Neural progenitor cell (in vitro differentiated cells): ENCODE data around the gene ERBB4. TPM values are rescaled to one million over a fixed set of nuclear protein-coding genes. Genes with fewer than 3 reads are reported as not detected.

ENCODE experiments used
- DNase-seq: peaks from one replicate; pipeline ENCODE4 v3.0.0-alpha.2; 2016; ENCODE audit warnings: low spot score
- H2AFZ ChIP-seq: fragments of 200-600 bp; sonication (generic); replicated peaks from 2 replicates; pipeline ENCODE4 v1.6.1; 2016; ENCODE audit warnings: antibody characterized with exemption
- H3F3A ChIP-seq: fragments of 200-600 bp; sonication (generic); 2 replicates; pipeline ENCODE4 v1.6.1; 2016; ENCODE audit warnings: antibody characterized with exemption, low read depth
- H3K27ac ChIP-seq: fragments of 200-600 bp; sonication (generic); 2 replicates; pipeline ENCODE4 v1.5.1; 2016; ENCODE audit warnings: mild to moderate bottlenecking
- H3K27me3 ChIP-seq: fragments of 200-600 bp; sonication (generic); 2 replicates; pipeline ENCODE4 v1.6.1; 2016; ENCODE audit warnings: mild to moderate bottlenecking, moderate library complexity
- H3K36me3 ChIP-seq: fragments of 200-600 bp; sonication (generic); 2 replicates; pipeline ENCODE4 v1.5.1; 2016
- H3K4me1 ChIP-seq: fragments of 200-600 bp; sonication (generic); 2 replicates; pipeline ENCODE4 v1.6.1; 2016; ENCODE audit warnings: mixed run types
- H3K4me2 ChIP-seq: fragments of 200-600 bp; sonication (generic); 2 replicates; pipeline ENCODE4 v1.6.1; 2016
- H3K4me3 ChIP-seq: fragments of 200-600 bp; sonication (generic); 2 replicates; pipeline ENCODE4 v1.5.1; 2016
- H3K79me2 ChIP-seq: fragments of 200-600 bp; sonication (generic); 2 replicates; pipeline ENCODE4 v1.6.1; 2016; ENCODE audit warnings: low read depth
- H3K9ac ChIP-seq: fragments of 200-600 bp; sonication (generic); 2 replicates; pipeline ENCODE4 v1.6.1; 2016
- H3K9me3 ChIP-seq: fragments of 200-600 bp; sonication (generic); 2 replicates; pipeline ENCODE4 v1.5.1; 2016; ENCODE audit warnings: low read depth
- H4K20me1 ChIP-seq: fragments of 200-600 bp; sonication (generic); 2 replicates; pipeline ENCODE4 v1.6.1; 2016; ENCODE audit warnings: low read depth
- H3K27ac Mint-ChIP-seq: 3 replicates; pipeline ENCODE4 v1.8.0; 2021; ENCODE audit warnings: mixed read lengths
- H3K27me3 Mint-ChIP-seq: 2 replicates; pipeline ENCODE4 v1.8.0; 2022; ENCODE audit warnings: low read depth, mild to moderate bottlenecking, inconsistent platforms, moderate library complexity, mixed read lengths; ENCODE audit not compliant: insufficient read depth
- H3K36me3 Mint-ChIP-seq: 3 replicates; pipeline ENCODE4 v1.8.0; 2021; ENCODE audit warnings: mixed read lengths
- H3K4me1 Mint-ChIP-seq: 3 replicates; pipeline ENCODE4 v1.8.0; 2021; ENCODE audit warnings: mixed read lengths
- H3K4me3 Mint-ChIP-seq: 3 replicates; pipeline ENCODE4 v1.8.0; 2021; ENCODE audit warnings: mild to moderate bottlenecking, moderate library complexity, mixed read lengths
- H3K9me3 Mint-ChIP-seq: 3 replicates; pipeline ENCODE4 v1.8.0; 2020; ENCODE audit warnings: mixed read lengths
- EZH2 ChIP-seq: fragments of 200-600 bp; sonication (generic); IDR thresholded peaks from 2 replicates; pipeline ENCODE4 v1.6.1; 2017; ENCODE audit warnings: antibody characterized with exemption, mild to moderate bottlenecking, moderate library complexity
- EZH2phosphoT487 ChIP-seq: fragments of 200-600 bp; sonication (generic); IDR thresholded peaks from 2 replicates; pipeline ENCODE4 v1.6.1; 2017; ENCODE audit warnings: antibody characterized with exemption
- total RNA-seq: library from RNA; depleted of rRNA; stranded (reverse); fragments of >200 nt; gene quantifications from 2 replicates; pipeline ENCODE4 v1.2.3, GENCODE V29; 2015; ENCODE audit warnings: low replicate concordance
- TF ChIP-seq, protein P1 (sequence below): fragments of 200-600 bp; sonication (generic); IDR thresholded peaks from 2 replicates; pipeline ENCODE4 v1.5.1; 2017; ENCODE audit warnings: antibody characterized with exemption, mild to moderate bottlenecking

ERBB4 gene
- total RNA-seq, 1 donor from 2014 or later = 1.5 TPM

- H3K27ac Mint-ChIP-seq = no peak overlapping the region
- Histone ChIP-seq H3K4me1 (no peaks in the 10 kb centered on the region), H4K20me1 (no peaks in the 10 kb centered on the region), H3K9ac (no peak overlapping the region), H2AFZ (no peak overlapping the region), H3K79me2 (no peaks in the 10 kb centered on the region), H3F3A (no peaks in the 10 kb centered on the region), H3K36me3 (no peaks in the 10 kb centered on the region), H3K27me3 (no peaks in the 10 kb centered on the region), H3K4me2 (no peak overlapping the region), H3K4me3 (no peak overlapping the region), H3K27ac (no peak overlapping the region), H3K9me3 (no peaks in the 10 kb centered on the region)
- no peak for DNase-seq
- peaks cover 11% of the 10 kb centered on the region for H3K4me1 Mint-ChIP-seq
- no peaks in the 10 kb centered on the region for H3K27me3 Mint-ChIP-seq
- no peak overlapping the region for H3K4me3 Mint-ChIP-seq
- H3K9me3 Mint-ChIP-seq = no peaks in the 10 kb centered on the region
- H3K36me3 Mint-ChIP-seq = peaks cover 5% of the 10 kb centered on the region
- TF ChIP-seq EZH2 (no peak), EZH2phosphoT487 (no peak)
- TF ChIP-seq, protein P1, sequence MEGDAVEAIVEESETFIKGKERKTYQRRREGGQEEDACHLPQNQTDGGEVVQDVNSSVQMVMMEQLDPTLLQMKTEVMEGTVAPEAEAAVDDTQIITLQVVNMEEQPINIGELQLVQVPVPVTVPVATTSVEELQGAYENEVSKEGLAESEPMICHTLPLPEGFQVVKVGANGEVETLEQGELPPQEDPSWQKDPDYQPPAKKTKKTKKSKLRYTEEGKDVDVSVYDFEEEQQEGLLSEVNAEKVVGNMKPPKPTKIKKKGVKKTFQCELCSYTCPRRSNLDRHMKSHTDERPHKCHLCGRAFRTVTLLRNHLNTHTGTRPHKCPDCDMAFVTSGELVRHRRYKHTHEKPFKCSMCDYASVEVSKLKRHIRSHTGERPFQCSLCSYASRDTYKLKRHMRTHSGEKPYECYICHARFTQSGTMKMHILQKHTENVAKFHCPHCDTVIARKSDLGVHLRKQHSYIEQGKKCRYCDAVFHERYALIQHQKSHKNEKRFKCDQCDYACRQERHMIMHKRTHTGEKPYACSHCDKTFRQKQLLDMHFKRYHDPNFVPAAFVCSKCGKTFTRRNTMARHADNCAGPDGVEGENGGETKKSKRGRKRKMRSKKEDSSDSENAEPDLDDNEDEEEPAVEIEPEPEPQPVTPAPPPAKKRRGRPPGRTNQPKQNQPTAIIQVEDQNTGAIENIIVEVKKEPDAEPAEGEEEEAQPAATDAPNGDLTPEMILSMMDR = no peak
Observed at GRCh38 chr2:212078103-212078502, 460.5 kb downstream of the ERBB4 start.

- Histone ChIP-seq H3K79me2 (no peaks in the 10 kb centered on the region), H3K9me3 (no peaks in the 10 kb centered on the region), H3F3A (no peaks in the 10 kb centered on the region), H3K27ac (no peak overlapping the region), H2AFZ (no peak overlapping the region), H3K36me3 (no peaks in the 10 kb centered on the region), H4K20me1 (no peaks in the 10 kb centered on the region), H3K4me1 (no peaks in the 10 kb centered on the region), H3K9ac (no peak overlapping the region), H3K27me3 (no peaks in the 10 kb centered on the region), H3K4me3 (no peak overlapping the region), H3K4me2 (no peak overlapping the region)
- no peak for TF ChIP-seq EZH2
- TF ChIP-seq, protein P1 = no peak
- Mint-ChIP-seq H3K9me3 (no peaks in the 10 kb centered on the region), H3K27me3 (no peaks in the 10 kb centered on the region), H3K36me3 (peaks cover 5% of the 10 kb centered on the region), H3K4me3 (no peak overlapping the region), H3K27ac (no peak overlapping the region), H3K4me1 (peaks cover 11% of the 10 kb centered on the region)
- DNase-seq = no peak
Observed at GRCh38 chr2:212076456-212076855, 462.1 kb downstream of the ERBB4 start.

DNA sequence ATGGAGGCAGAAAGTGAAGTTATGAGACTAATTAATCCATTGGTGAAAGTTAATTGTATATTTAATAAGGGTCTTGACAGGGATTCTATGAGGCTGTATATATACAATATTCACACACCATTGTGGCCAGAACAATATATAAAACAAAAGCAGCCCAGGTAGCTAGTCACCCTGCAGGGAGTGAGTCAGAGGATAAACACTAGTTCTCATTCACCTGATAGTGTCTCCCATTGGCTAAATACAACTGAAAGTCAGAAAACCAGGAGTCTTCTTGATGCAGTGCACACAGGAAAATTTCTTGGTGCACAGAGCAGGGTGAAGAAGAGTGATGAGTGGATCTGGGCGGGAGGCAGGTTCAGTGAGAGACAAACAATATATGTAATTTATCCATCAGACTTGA, 465.2 kb downstream of the ERBB4 start:
- Histone ChIP-seq H3K9ac (no peak overlapping the region), H4K20me1 (no peaks in the 10 kb centered on the region), H2AFZ (no peak overlapping the region), H3K27me3 (no peaks in the 10 kb centered on the region), H3K9me3 (no peaks in the 10 kb centered on the region), H3K4me2 (no peak overlapping the region), H3F3A (no peaks in the 10 kb centered on the region), H3K27ac (no peak overlapping the region), H3K79me2 (no peaks in the 10 kb centered on the region), H3K36me3 (no peaks in the 10 kb centered on the region), H3K4me1 (no peaks in the 10 kb centered on the region), H3K4me3 (no peak overlapping the region)
- no peak overlapping the region for H3K4me3 Mint-ChIP-seq
- H3K36me3 Mint-ChIP-seq = peaks cover 1% of the 10 kb centered on the region
- no peak for TF ChIP-seq EZH2phosphoT487
- TF ChIP-seq, protein P1 = no peak
- no peak for TF ChIP-seq EZH2
- no peak overlapping the region for H3K27ac Mint-ChIP-seq
- H3K9me3 Mint-ChIP-seq = no peaks in the 10 kb centered on the region
- H3K4me1 Mint-ChIP-seq = peaks cover 15% of the 10 kb centered on the region
- DNase-seq = no peak
- no peaks in the 10 kb centered on the region for H3K27me3 Mint-ChIP-seq

DNA sequence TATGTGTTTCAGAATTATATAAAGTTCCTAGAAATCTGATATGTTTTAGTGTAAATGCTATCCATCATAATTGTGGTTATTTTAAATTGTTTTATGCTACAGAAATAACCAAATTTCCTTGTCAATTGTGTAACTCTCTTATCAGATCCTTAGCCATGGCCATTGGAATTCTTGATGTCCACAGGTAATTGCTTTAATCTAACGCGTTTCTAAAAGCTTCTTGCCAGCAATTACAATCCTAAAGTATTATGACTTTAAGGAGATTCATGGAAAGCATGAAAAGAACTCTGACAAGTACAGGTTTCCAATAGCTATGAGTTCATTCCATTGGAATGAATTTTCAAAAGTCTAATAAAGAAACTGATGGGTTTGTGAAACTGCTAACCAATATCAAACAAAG, 472.1 kb downstream of the ERBB4 start:
- H3K27me3 Mint-ChIP-seq = no peaks in the 10 kb centered on the region
- Histone ChIP-seq H3K4me1 (peaks cover 2% of the 10 kb centered on the region), H3K79me2 (no peaks in the 10 kb centered on the region), H2AFZ (no peak overlapping the region), H3F3A (no peaks in the 10 kb centered on the region), H4K20me1 (no peaks in the 10 kb centered on the region), H3K4me3 (no peak overlapping the region), H3K4me2 (no peak overlapping the region), H3K9ac (no peak overlapping the region), H3K27ac (no peak overlapping the region), H3K9me3 (no peaks in the 10 kb centered on the region), H3K27me3 (no peaks in the 10 kb centered on the region), H3K36me3 (no peaks in the 10 kb centered on the region)
- H3K9me3 Mint-ChIP-seq = no peaks in the 10 kb centered on the region
- DNase-seq = no peak
- TF ChIP-seq, protein P1 = no peak
- TF ChIP-seq EZH2 = no peak
- TF ChIP-seq EZH2phosphoT487 = no peak
- no peak overlapping the region for H3K27ac Mint-ChIP-seq
- H3K4me3 Mint-ChIP-seq = no peak overlapping the region
- peaks cover 12% of the 10 kb centered on the region for H3K4me1 Mint-ChIP-seq
- no peaks in the 10 kb centered on the region for H3K36me3 Mint-ChIP-seq
